ENCODE data around the gene OTOG. TPM values are rescaled to one million over a fixed set of nuclear protein-coding genes. Genes with fewer than 3 reads are reported as not detected.

OTOG gene
- total and polyA plus RNA-seq, 4 donors: not detected

- no peaks in the 10 kb centered on the region for H3K4me1 ChIP-seq (ENCODE audit: control insufficient read depth in 1 of 2, insufficient read depth in 2 of 2, low read length in 2 of 2)
- DNase-seq: peak in 1 of 2 donors; percentile 66
- H3K36me3 ChIP-seq (ENCODE audit: control insufficient read depth in 1 of 2, insufficient read depth in 2 of 2, low read length in 1 of 2): no peaks in the 10 kb centered on the region
- WGBS, 2 donors: 78 to 81% methylated on average over 12 of the region's 12 CpGs
- no peaks in the 10 kb centered on the region for H3K9me3 ChIP-seq (ENCODE audit: control insufficient read depth, low read length)
- no peaks in the 10 kb centered on the region for H3K27me3 ChIP-seq (ENCODE audit: control insufficient read depth in 1 of 2, insufficient read depth in 2 of 2, low read length in 1 of 2)
- intact Hi-C loops (cut with DNase I): loop anchor here in 1 of 2 donors (10.0 kb wide), 1 partner anchor 755 kb away; no protein-coding TSS in a partner anchor
- no peak for ATAC-seq (ENCODE audit: low FRiP score)
- no peak overlapping the region for H3K4me3 ChIP-seq (ENCODE audit: low read length in 2 of 2)
- no peak overlapping the region for H3K27ac ChIP-seq (ENCODE audit: low read depth in 1 of 2, low read length in 2 of 2)
Measured at GRCh38 chr11:17609291-17610084, 62.4 kb downstream of the OTOG start.

- Histone ChIP-seq H3K36me3 (ENCODE audit: control insufficient read depth in 1 of 2, insufficient read depth in 2 of 2, low read length in 1 of 2) (no peaks in the 10 kb centered on the region), H3K4me3 (ENCODE audit: low read length in 2 of 2) (no peak overlapping the region), H3K27me3 (ENCODE audit: control insufficient read depth in 1 of 2, insufficient read depth in 2 of 2, low read length in 1 of 2) (no peaks in the 10 kb centered on the region), H3K27ac (ENCODE audit: low read depth in 1 of 2, low read length in 2 of 2) (no peak overlapping the region), H3K4me1 (ENCODE audit: control insufficient read depth in 1 of 2, insufficient read depth in 2 of 2, low read length in 2 of 2) (no peaks in the 10 kb centered on the region), H3K9me3 (ENCODE audit: control insufficient read depth, low read length) (no peaks in the 10 kb centered on the region)
- DNase-seq (peak in 1 of 2 donors; percentile 71), ATAC-seq (ENCODE audit: low FRiP score) (no peak)
- intact Hi-C loops (cut with DNase I): no loop called here
- 81% methylated on average over 16 to 17 of the region's 17 CpGs for WGBS, 2 donors
Measured at GRCh38 chr11:17610085-17610894, 63.2 kb downstream of the OTOG start.

- WGBS, 2 donors: 81 to 83% methylated on average over 12 of the region's 12 CpGs
- Histone ChIP-seq H3K4me1 (ENCODE audit: control insufficient read depth in 1 of 2, insufficient read depth in 2 of 2, low read length in 2 of 2) (no peaks in the 10 kb centered on the region), H3K9me3 (ENCODE audit: control insufficient read depth, low read length) (no peaks in the 10 kb centered on the region), H3K27ac (ENCODE audit: low read depth in 1 of 2, low read length in 2 of 2) (no peak overlapping the region), H3K27me3 (ENCODE audit: control insufficient read depth in 1 of 2, insufficient read depth in 2 of 2, low read length in 1 of 2) (no peaks in the 10 kb centered on the region), H3K36me3 (ENCODE audit: control insufficient read depth in 1 of 2, insufficient read depth in 2 of 2, low read length in 1 of 2) (no peaks in the 10 kb centered on the region), H3K4me3 (ENCODE audit: low read length in 2 of 2) (no peak overlapping the region)
- ATAC-seq (ENCODE audit: low FRiP score) (no peak), DNase-seq (peak in 1 of 2 donors; percentile 59)
- intact Hi-C loops (cut with DNase I): no loop called here
Measured at GRCh38 chr11:17611049-17611448, 64.0 kb downstream of the OTOG start.

GRCh38 chr11:17611503-17612220, 64.6 kb downstream of the OTOG start:
- H3K27me3 ChIP-seq (ENCODE audit: control insufficient read depth in 1 of 2, insufficient read depth in 2 of 2, low read length in 1 of 2): no peaks in the 10 kb centered on the region
- DNase-seq (peak in 1 of 2 donors; percentile 72), ATAC-seq (ENCODE audit: low FRiP score) (no peak)
- H3K36me3 ChIP-seq (ENCODE audit: control insufficient read depth in 1 of 2, insufficient read depth in 2 of 2, low read length in 1 of 2): no peaks in the 10 kb centered on the region
- H3K4me1 ChIP-seq (ENCODE audit: control insufficient read depth in 1 of 2, insufficient read depth in 2 of 2, low read length in 2 of 2): no peaks in the 10 kb centered on the region
- intact Hi-C loops (cut with DNase I): no loop called here
- H3K27ac ChIP-seq (ENCODE audit: low read depth in 1 of 2, low read length in 2 of 2): no peak overlapping the region
- H3K9me3 ChIP-seq (ENCODE audit: control insufficient read depth, low read length): no peaks in the 10 kb centered on the region
- 85 to 87% methylated on average over 13 of the region's 13 CpGs for WGBS, 2 donors
- H3K4me3 ChIP-seq (ENCODE audit: low read length in 2 of 2): no peak overlapping the region

- no peaks in the 10 kb centered on the region for H3K9me3 ChIP-seq (ENCODE audit: control insufficient read depth, low read length)
- ATAC-seq (ENCODE audit: low FRiP score): no peak
- H3K36me3 ChIP-seq (ENCODE audit: control insufficient read depth in 1 of 2, insufficient read depth in 2 of 2, low read length in 1 of 2): no peaks in the 10 kb centered on the region
- peak in 1 of 2 donors; percentile 55 for DNase-seq
- intact Hi-C loops (cut with DNase I): no loop called here
- no peaks in the 10 kb centered on the region for H3K4me1 ChIP-seq (ENCODE audit: control insufficient read depth in 1 of 2, insufficient read depth in 2 of 2, low read length in 2 of 2)
- 77 to 80% methylated on average over 18 of the region's 18 CpGs for WGBS, 2 donors
- no peak overlapping the region for H3K27ac ChIP-seq (ENCODE audit: low read depth in 1 of 2, low read length in 2 of 2)
- no peaks in the 10 kb centered on the region for H3K27me3 ChIP-seq (ENCODE audit: control insufficient read depth in 1 of 2, insufficient read depth in 2 of 2, low read length in 1 of 2)
- H3K4me3 ChIP-seq (ENCODE audit: low read length in 2 of 2): no peak overlapping the region
Measured at GRCh38 chr11:17612221-17613188, 65.4 kb downstream of the OTOG start.

- no peaks in the 10 kb centered on the region for H3K27me3 ChIP-seq (ENCODE audit: control insufficient read depth in 1 of 2, insufficient read depth in 2 of 2, low read length in 1 of 2)
- H3K36me3 ChIP-seq (ENCODE audit: control insufficient read depth in 1 of 2, insufficient read depth in 2 of 2, low read length in 1 of 2): no peaks in the 10 kb centered on the region
- 82 to 83% methylated on average over 5 of the region's 5 CpGs for WGBS, 2 donors
- ATAC-seq (ENCODE audit: low FRiP score) (no peak), DNase-seq (peak in 1 of 2 donors; percentile 32)
- intact Hi-C loops (cut with DNase I): no loop called here
- no peaks in the 10 kb centered on the region for H3K4me1 ChIP-seq (ENCODE audit: control insufficient read depth in 1 of 2, insufficient read depth in 2 of 2, low read length in 2 of 2)
- H3K27ac ChIP-seq (ENCODE audit: low read depth in 1 of 2, low read length in 2 of 2): no peak overlapping the region
- no peak overlapping the region for H3K4me3 ChIP-seq (ENCODE audit: low read length in 2 of 2)
- no peaks in the 10 kb centered on the region for H3K9me3 ChIP-seq (ENCODE audit: control insufficient read depth, low read length)
Measured at GRCh38 chr11:17613428-17613962, 66.4 kb downstream of the OTOG start.

GRCh38 chr11:17613983-17614382, 66.9 kb downstream of the OTOG start:
- ATAC-seq (ENCODE audit: low FRiP score): no peak
- Histone ChIP-seq H3K4me3 (ENCODE audit: low read length in 2 of 2) (no peak overlapping the region), H3K27ac (ENCODE audit: low read depth in 1 of 2, low read length in 2 of 2) (no peak overlapping the region), H3K27me3 (ENCODE audit: control insufficient read depth in 1 of 2, insufficient read depth in 2 of 2, low read length in 1 of 2) (no peaks in the 10 kb centered on the region), H3K36me3 (ENCODE audit: control insufficient read depth in 1 of 2, insufficient read depth in 2 of 2, low read length in 1 of 2) (no peaks in the 10 kb centered on the region), H3K9me3 (ENCODE audit: control insufficient read depth, low read length) (peaks cover under 1% of the 10 kb centered on the region), H3K4me1 (ENCODE audit: control insufficient read depth in 1 of 2, insufficient read depth in 2 of 2, low read length in 2 of 2) (no peaks in the 10 kb centered on the region)
- intact Hi-C loops (cut with DNase I): no loop called here
- peak in 1 of 2 donors; percentile 30 for DNase-seq
- 88 to 92% methylated on average over 5 of the region's 5 CpGs for WGBS, 2 donors
